ENCODE results near the gene RPP40.
"Not testable (repeated sequence)": the region's sequence is repeated elsewhere in the genome, so short reads cannot be mapped to it uniquely, and the experiment has no call there.

The RPP40 gene

GRCh38 chr6:5020142-5020541 is 16.3 kb upstream of the RPP40 start:
- no peak for TF ChIP-seq CTCF (IDR thresholded peaks at IDR 0.05; ENCODE audit: control insufficient read depth, extremely low read depth, insufficient read depth)

GRCh38 chr6:5014072-5014561 is 10.3 kb upstream of the RPP40 start:
- DNase-seq (ENCODE audit: low read depth) = no peak
- no peak for TF ChIP-seq CTCF (IDR thresholded peaks at IDR 0.05; ENCODE audit: control insufficient read depth, extremely low read depth, insufficient read depth)

More at GRCh38 chr6:5020142-5020541, 16.3 kb upstream of the RPP40 start:
- DNase-seq (ENCODE audit: low read depth) = no peak
- no peak overlapping the region for H3K4me3 ChIP-seq (ENCODE audit: low read depth, low read length)

GRCh38 chr6:5012519-5012918 is 8.7 kb upstream of the RPP40 start:
- TF ChIP-seq CTCF (IDR thresholded peaks at IDR 0.05; ENCODE audit: control insufficient read depth, extremely low read depth, insufficient read depth) = no peak
- H3K4me3 ChIP-seq (ENCODE audit: low read depth, low read length) = no peak overlapping the region
- DNase-seq (ENCODE audit: low read depth) = no peak

More at GRCh38 chr6:5014072-5014561, 10.3 kb upstream of the RPP40 start:
- H3K4me3 ChIP-seq (ENCODE audit: low read depth, low read length) = no peak overlapping the region

GRCh38 chr6:5011346-5011745 is 7.5 kb upstream of the RPP40 start:
- TF ChIP-seq CTCF (IDR thresholded peaks at IDR 0.05; ENCODE audit: control insufficient read depth, extremely low read depth, insufficient read depth) = no peak
- no peak overlapping the region for H3K4me3 ChIP-seq (ENCODE audit: low read depth, low read length)
- DNase-seq (ENCODE audit: low read depth) = no peak

- DNase-seq (ENCODE audit: low read depth) = no peak
- no peak for TF ChIP-seq CTCF (IDR thresholded peaks at IDR 0.05; ENCODE audit: control insufficient read depth, extremely low read depth, insufficient read depth)
- H3K4me3 ChIP-seq (ENCODE audit: low read depth, low read length) = no peak overlapping the region
Observed at GRCh38 chr6:5007531-5007930, 3.7 kb upstream of the RPP40 start.

GRCh38 chr6:5006222-5006621 is 2.4 kb upstream of the RPP40 start:
- no peak for DNase-seq (ENCODE audit: low read depth)
- no peak overlapping the region for H3K4me3 ChIP-seq (ENCODE audit: low read depth, low read length)
- TF ChIP-seq CTCF (IDR thresholded peaks at IDR 0.05; ENCODE audit: control insufficient read depth, extremely low read depth, insufficient read depth) = no peak

- H3K4me3 ChIP-seq (ENCODE audit: low read depth, low read length); DNase-seq (ENCODE audit: low read depth): not testable (repeated sequence)
Observed at GRCh38 chr6:5005038-5005433, 1.2 kb upstream of the RPP40 start.

Measured in LNCaP clone FGC (cell line).